GM18505 (cell line): Measurements from ENCODE around the gene PERCC1.
"Not testable (repeated sequence)": the region's sequence is repeated elsewhere in the genome, so short reads cannot be mapped to it uniquely, and the experiment has no call there.

Source experiments
- ATAC-seq: cut with Tn5 transposase; IDR thresholded peaks from one replicate; pipeline ENCODE4 v1.9.1; 2021; ENCODE audit not compliant: unreplicated experiment
- POLR2A ChIP-seq: IDR thresholded peaks from 4 replicates; pipeline ENCODE4 v1.6.1; 2011; ENCODE audit warnings: borderline replicate concordance; ENCODE audit not compliant: insufficient read depth, insufficient read length; ENCODE audit errors: extremely low read depth

Gene PERCC1

GRCh38 chr16:1456951-1457350 is 26.1 kb downstream of the PERCC1 start:
- TF ChIP-seq POLR2A = no peak
- ATAC-seq = no peak

GRCh38 chr16:1457489-1458245 is 26.8 kb downstream of the PERCC1 start:
- TF ChIP-seq POLR2A = no peak
- ATAC-seq = no peak

- TF ChIP-seq POLR2A = no peak
- no peak for ATAC-seq
Measured at GRCh38 chr16:1458336-1458976, 27.6 kb downstream of the PERCC1 start.

GRCh38 chr16:1458977-1459341 is 28.1 kb downstream of the PERCC1 start:
- ATAC-seq = no peak

GRCh38 chr16:1459967-1460366 is 29.1 kb downstream of the PERCC1 start:
- TF ChIP-seq POLR2A = no peak
- no peak for ATAC-seq

More at GRCh38 chr16:1458977-1459341, 28.1 kb downstream of the PERCC1 start:
- TF ChIP-seq POLR2A = no peak

- no peak for ATAC-seq
- TF ChIP-seq POLR2A = no peak
Measured at GRCh38 chr16:1460602-1461138, 29.8 kb downstream of the PERCC1 start.

GRCh38 chr16:1461146-1461545 is 30.3 kb downstream of the PERCC1 start:
- TF ChIP-seq POLR2A = no peak
- no peak for ATAC-seq

GRCh38 chr16:1464196-1464893 is 33.5 kb downstream of the PERCC1 start:
- no peak for TF ChIP-seq POLR2A
- no peak for ATAC-seq

- no peak for TF ChIP-seq POLR2A
- no peak for ATAC-seq
Measured at GRCh38 chr16:1464894-1465566, 34.2 kb downstream of the PERCC1 start.

GRCh38 chr16:1465567-1465915 is 34.7 kb downstream of the PERCC1 start:
- no peak for ATAC-seq
- no peak for TF ChIP-seq POLR2A

GRCh38 chr16:1466054-1466453 is 35.2 kb downstream of the PERCC1 start:
- ATAC-seq = no peak
- TF ChIP-seq POLR2A = no peak

- ATAC-seq = no peak
Measured at GRCh38 chr16:1466968-1467521, 36.2 kb downstream of the PERCC1 start.

GRCh38 chr16:1468426-1468810 is 37.5 kb downstream of the PERCC1 start:
- ATAC-seq = no peak
- no peak for TF ChIP-seq POLR2A

More at GRCh38 chr16:1466968-1467521, 36.2 kb downstream of the PERCC1 start:
- no peak for TF ChIP-seq POLR2A

- not testable (repeated sequence) for ATAC-seq
Measured at GRCh38 chr16:1469141-1469540, 38.3 kb downstream of the PERCC1 start.
